22Rv1 (cell line): Measurements from ENCODE around the gene PPP2R5C.

Source experiments
- CTCF ChIP-seq: fragments of 450-650 bp; IDR thresholded peaks from 2 replicates; pipeline ENCODE4 v1.5.1; 2017; ENCODE audit warnings: mild to moderate bottlenecking
- ZFX ChIP-seq: fragments of 450-650 bp; IDR thresholded peaks from 2 replicates; pipeline ENCODE4 v1.6.1; 2017; ENCODE audit warnings: antibody characterized with exemption, borderline replicate concordance

- TF ChIP-seq ZFX (no peak), CTCF (no peak)
Observed at GRCh38 chr14:101716956-101717662, 44.4 kb upstream of the PPP2R5C start.
